Measurements from ENCODE around the gene CGRRF1. TPM values are rescaled to one million over a fixed set of nuclear protein-coding genes. Genes with fewer than 3 reads are reported as not detected.

The CGRRF1 gene
- total and polyA plus RNA-seq, 2 of the 13 experiments (the other 11 are each of a cell fraction or from before 2014, with no cell fraction given), result 16.8 to 18.2 TPM

GRCh38 chr14:54489731-54490444 is 19.8 kb upstream of the CGRRF1 start:
- ATAC-seq (no peak), FAIRE-seq (no peak), DNase-seq (ENCODE audit: low spot score) (no peak)
- POLR2A ChIA-PET, result interaction anchor here (0.9 to 3.0 kb wide), 7 partner anchors 9 to 1804 kb away, joined by 3 to 19 read pairs (median 6); no protein-coding TSS in a partner anchor
- H3K27ac ChIP-seq (ENCODE audit: extremely low read length, insufficient read depth, low read length), result peak overlapping the region; percentile 94
- H3K4me3 ChIP-seq (replicated peaks in 1 of 3; ENCODE audit: insufficient read depth in 1 of 3, low read depth in 2 of 3, low read length in 3 of 3), result peak overlapping the region in 2 of 3 experiments; percentile 90 to 99; a peak in 1 of 6 replicates
- CTCF ChIA-PET (ENCODE audit: low intra/inter-chr PET ratio, low total read pairs), result no interaction called here
- intact Hi-C loops (cut with micrococcal nuclease; ENCODE audit: unreplicated experiment), result loop anchor here (1.0 to 5.0 kb wide), 3 partner anchors 8 to 123 kb away; partner anchors contain the start of gene CNIH1
- H3K9ac ChIP-seq (ENCODE audit: insufficient read depth, low read depth, low read length), result peak overlapping the region; percentile 93
- peak overlapping the region; percentile 99 for H3K4me2 ChIP-seq (ENCODE audit: low read depth, low read length)
- TF ChIP-seq MAFK (conservative IDR thresholded peaks at IDR 0.05 in 1 of 2, IDR thresholded peaks at IDR 0.05 in 1 of 2; ENCODE audit: low read length in 2 of 2) (peak in 1 of 2 experiments; percentile 21; a peak in 1 of 4 replicates), TEAD2 (CRISPR knock-in tag; IDR thresholded peaks at IDR 0.05) (no peak)
- H2AFZ ChIP-seq (ENCODE audit: low read length), result no peak overlapping the region
- H4K20me1 ChIP-seq (ENCODE audit: insufficient read depth, low read length), result no peaks in the 10 kb centered on the region
- H3K4me1 ChIP-seq (ENCODE audit: insufficient read depth, low read length), result peaks cover 55% of the 10 kb centered on the region
- BruUV-seq (replicated peaks), result no TSS peak
- H3K36me3 ChIP-seq (replicated peaks in 1 of 2; ENCODE audit: control insufficient read depth in 1 of 2, insufficient read depth in 2 of 2, low read length in 2 of 2), result no peaks in the 10 kb centered on the region
- H3K9me3 ChIP-seq (ENCODE audit: low read length), result no peaks in the 10 kb centered on the region
- in situ Hi-C loops (cut with HindIII; ENCODE audit: extremely low pct_ligation_motif_present, low pct_unique_long_range_greater_than_20kb), result loop anchor here (10.0 kb wide), 1 partner anchor 125 kb away; no protein-coding TSS in a partner anchor
- no peaks in the 10 kb centered on the region; a peak in 1 of 5 replicates for H3K27me3 ChIP-seq (ENCODE audit: control insufficient read depth in 1 of 2, insufficient read depth in 2 of 2, low read length in 2 of 2)
- peaks cover 38% of the 10 kb centered on the region for H3K79me2 ChIP-seq (ENCODE audit: insufficient read depth, low read length)
- WGBS (ENCODE audit: low lambda C conversion rate), result 98% methylated on average over 4 of the region's 4 CpGs

- intact Hi-C loops (cut with micrococcal nuclease; ENCODE audit: unreplicated experiment), result no loop called here
- TF ChIP-seq ZNF124 (CRISPR knock-in tag; IDR thresholded peaks at IDR 0.05) (no peak), MED8 (CRISPR knock-in tag; IDR thresholded peaks at IDR 0.05; ENCODE audit: insufficient replicate concordance) (no peak), RNF2 (conservative IDR thresholded peaks at IDR 0.05; ENCODE audit: low read depth) (no peak), STAT5B (CRISPR knock-in tag; IDR thresholded peaks at IDR 0.05) (no peak), ZBTB33 (CRISPR knock-in tag; IDR thresholded peaks at IDR 0.05) (no peak), SMARCC2 (IDR thresholded peaks at IDR 0.05) (no peak), ZNF138 (CRISPR knock-in tag; IDR thresholded peaks at IDR 0.05; ENCODE audit: low read depth) (no peak), ZUFSP (CRISPR knock-in tag; IDR thresholded peaks at IDR 0.05; ENCODE audit: borderline replicate concordance) (no peak), ZNF713 (CRISPR knock-in tag; IDR thresholded peaks at IDR 0.05) (no peak), ZNF773 (CRISPR knock-in tag; IDR thresholded peaks at IDR 0.05; ENCODE audit: borderline replicate concordance) (no peak)
- CTCF ChIA-PET (ENCODE audit: low intra/inter-chr PET ratio, low total read pairs), result no interaction called here
Observed at GRCh38 chr14:54490445-54491175, 19.1 kb upstream of the CGRRF1 start.

More at GRCh38 chr14:54490445-54491175, 19.1 kb upstream of the CGRRF1 start:
- Histone ChIP-seq H4K20me1 (ENCODE audit: insufficient read depth, low read length) (no peaks in the 10 kb centered on the region), H3K36me3 (replicated peaks in 1 of 2; ENCODE audit: control insufficient read depth in 1 of 2, insufficient read depth in 2 of 2, low read length in 2 of 2) (no peaks in the 10 kb centered on the region), H3K27me3 (ENCODE audit: control insufficient read depth in 1 of 2, insufficient read depth in 2 of 2, low read length in 2 of 2) (no peaks in the 10 kb centered on the region; a peak in 1 of 5 replicates), H3K4me2 (ENCODE audit: low read depth, low read length) (no peak overlapping the region), H3K27ac (ENCODE audit: extremely low read length, insufficient read depth, low read length) (no peak overlapping the region), H3K4me3 (replicated peaks in 1 of 3; ENCODE audit: insufficient read depth in 1 of 3, low read depth in 2 of 3, low read length in 3 of 3) (no peak overlapping the region), H3K4me1 (ENCODE audit: insufficient read depth, low read length) (peaks cover 48% of the 10 kb centered on the region), H3K9me3 (ENCODE audit: low read length) (no peaks in the 10 kb centered on the region), H3K9ac (ENCODE audit: insufficient read depth, low read depth, low read length) (no peak overlapping the region), H3K79me2 (ENCODE audit: insufficient read depth, low read length) (peaks cover 31% of the 10 kb centered on the region), H2AFZ (ENCODE audit: low read length) (no peak overlapping the region)
- in situ Hi-C loops (cut with HindIII; ENCODE audit: extremely low pct_ligation_motif_present, low pct_unique_long_range_greater_than_20kb), result no loop called here
- ATAC-seq, result no peak
- POLR2A ChIA-PET, result interaction anchor here (1.3 to 3.0 kb wide), 2 partner anchors 9 to 47 kb away, joined by 4 to 14 read pairs; no protein-coding TSS in a partner anchor
- FAIRE-seq, result no peak
- 69% methylated on average over 3 of the region's 3 CpGs for WGBS (ENCODE audit: low lambda C conversion rate)
- no peak for DNase-seq (ENCODE audit: low spot score)
- BruUV-seq (replicated peaks), result no TSS peak

Data from HepG2 (cell line).